ENCODE measurements around the gene PSTK.

GRCh38 chr10:122953902-122954730 is 26.1 kb upstream of the PSTK start, which contains the start of gene C10orf88:
- no peak for TF ChIP-seq ZNF274 (IDR thresholded peaks at IDR 0.05; ENCODE audit: low read depth, low read length)
- TF ChIP-seq SUZ12 (IDR thresholded peaks at IDR 0.05; ENCODE audit: extremely low read depth, insufficient read depth, insufficient read length), result no peak
